CD8-positive, alpha-beta memory T cell (primary cell): ENCODE results near the gene TXNDC15. TPM values are rescaled to one million over a fixed set of nuclear protein-coding genes. Genes with fewer than 3 reads are reported as not detected.
A peak's percentile ranks its signal among the peaks of the same experiment; 100 is the strongest.
"Not testable (repeated sequence)": the region's sequence is repeated elsewhere in the genome, so short reads cannot be mapped to it uniquely, and the experiment has no call there.

Source experiments
- CTCF ChIA-PET: fragments of 350-600 bp; sonication (Branson Sonifier 250); formaldehyde crosslinking; loops from one replicate; lab custom pipeline; 2021; ENCODE audit warnings: antibody characterized with exemption; lab: Charles Lee
- POLR2A ChIA-PET: fragments of 350-600 bp; sonication (Branson Sonifier 250); formaldehyde crosslinking; loops from one replicate; lab custom pipeline; 2021; ENCODE audit warnings: antibody characterized with exemption; lab: Charles Lee
- DNase-seq, 5 donors: peaks; one replicate each; pipeline versions ENCODE4 v3.0.0 to v3.0.0-alpha.2; 2020 to 2022; ENCODE audit warnings: mixed read lengths in 1 of 5
- H3K27ac ChIP-seq: one replicate; pipeline ENCODE4 v1.7.0; 2013; ENCODE audit warnings: low read depth, mild to moderate bottlenecking, low read length, moderate library complexity
- H3K27me3 ChIP-seq: 2 replicates; pipeline ENCODE4 v1.7.0; 2013; ENCODE audit warnings: low read length, mild to moderate bottlenecking; ENCODE audit not compliant: insufficient read depth, poor library complexity, severe bottlenecking
- H3K36me3 ChIP-seq: 2 replicates; pipeline ENCODE4 v1.7.0; 2013; ENCODE audit warnings: mild to moderate bottlenecking, low read length, moderate library complexity; ENCODE audit not compliant: insufficient read depth
- H3K4me1 ChIP-seq: 2 replicates; pipeline ENCODE4 v1.7.0; 2013; ENCODE audit warnings: mild to moderate bottlenecking, low read length, moderate library complexity; ENCODE audit not compliant: insufficient read depth
- H3K4me3 ChIP-seq: 2 replicates; pipeline ENCODE4 v1.7.0; 2013; ENCODE audit warnings: mild to moderate bottlenecking, low read length
- H3K9me3 ChIP-seq: 2 replicates; pipeline ENCODE4 v1.7.0; 2013; ENCODE audit warnings: mild to moderate bottlenecking, low read length
- H3K27ac Mint-ChIP-seq, 8 donors: one replicate each; pipeline ENCODE4 v1.8.0; 2020 to 2021; ENCODE audit warnings: mixed read lengths in 8 of 8, mild to moderate bottlenecking in 6 of 8, inconsistent platforms in 3 of 8, moderate library complexity in 3 of 8
- H3K27me3 Mint-ChIP-seq, 2 donors: one replicate each; pipeline ENCODE4 v1.8.0; 2020 to 2021; ENCODE audit warnings: mixed read lengths in 2 of 2, mild to moderate bottlenecking in 1 of 2, moderate library complexity in 1 of 2
- H3K36me3 Mint-ChIP-seq, 3 donors: one replicate each; pipeline ENCODE4 v1.8.0; 2020 to 2021; ENCODE audit warnings: mixed read lengths in 3 of 3, inconsistent platforms in 1 of 3, mild to moderate bottlenecking in 1 of 3
- H3K4me1 Mint-ChIP-seq, 3 donors: one replicate each; pipeline ENCODE4 v1.8.0; 2020 to 2021; ENCODE audit warnings: mixed read lengths in 3 of 3, inconsistent platforms in 1 of 3, mild to moderate bottlenecking in 1 of 3
- H3K4me3 Mint-ChIP-seq, 7 donors: one replicate each; pipeline ENCODE4 v1.8.0; 2020 to 2021; ENCODE audit warnings: mixed read lengths in 7 of 7, mild to moderate bottlenecking in 6 of 7, moderate library complexity in 4 of 7, inconsistent platforms in 2 of 7
- H3K9me3 Mint-ChIP-seq, 5 donors: one replicate each; pipeline ENCODE4 v1.8.0; 2020 to 2022; ENCODE audit warnings: mixed read lengths in 5 of 5, mild to moderate bottlenecking in 3 of 5, moderate library complexity in 2 of 5, inconsistent platforms in 1 of 5
- polyA plus RNA-seq: library from polyadenylated mRNA; unstranded; fragments of 300-500 nt; fragmentation: Illumina TruSeq; gene quantifications from one replicate; pipeline ENCODE4 v1.2.3, GENCODE V29; 2021
- total RNA-seq, 2 experiments: library from RNA; stranded (reverse); gene quantifications; one replicate each; pipeline ENCODE4 v1.2.3, GENCODE V29; 2021

TXNDC15 gene
- total and polyA plus RNA-seq, 3 experiments from 2014 or later = 22.1 to 47.3 (median 44.5) TPM

GRCh38 chr5:134840811-134841210 is 33.4 kb upstream of the TXNDC15 start:
- no peaks in the 10 kb centered on the region for H3K27me3 ChIP-seq
- no peaks in the 10 kb centered on the region for H3K27me3 Mint-ChIP-seq
- H3K4me3 Mint-ChIP-seq = no peak overlapping the region
- no peaks in the 10 kb centered on the region for H3K9me3 Mint-ChIP-seq
- no peaks in the 10 kb centered on the region for H3K36me3 ChIP-seq
- ChIA-PET POLR2A (interaction anchor here (0.5 to 0.7 kb wide), 2 partner anchors 65 to 103 kb away, joined by 3 to 5 read pairs; no protein-coding TSS in a partner anchor), CTCF (interaction anchor here (1.0 to 1.3 kb wide), 2 partner anchors 11 to 22 kb away, joined by 3 to 4 read pairs; no protein-coding TSS in a partner anchor)
- H3K4me1 Mint-ChIP-seq = peaks cover 7 to 10% (median 9%) of the 10 kb centered on the region in 3 donors
- DNase-seq = no peak
- H3K27ac ChIP-seq = no peak overlapping the region
- peaks cover 0 to 26% (median 6%) of the 10 kb centered on the region in 3 donors for H3K36me3 Mint-ChIP-seq
- H3K4me3 ChIP-seq = no peak overlapping the region
- H3K4me1 ChIP-seq = peaks cover 8% of the 10 kb centered on the region
- peak overlapping the region in 1 of 8 donors; percentile 76 for H3K27ac Mint-ChIP-seq
- no peaks in the 10 kb centered on the region for H3K9me3 ChIP-seq

DNA sequence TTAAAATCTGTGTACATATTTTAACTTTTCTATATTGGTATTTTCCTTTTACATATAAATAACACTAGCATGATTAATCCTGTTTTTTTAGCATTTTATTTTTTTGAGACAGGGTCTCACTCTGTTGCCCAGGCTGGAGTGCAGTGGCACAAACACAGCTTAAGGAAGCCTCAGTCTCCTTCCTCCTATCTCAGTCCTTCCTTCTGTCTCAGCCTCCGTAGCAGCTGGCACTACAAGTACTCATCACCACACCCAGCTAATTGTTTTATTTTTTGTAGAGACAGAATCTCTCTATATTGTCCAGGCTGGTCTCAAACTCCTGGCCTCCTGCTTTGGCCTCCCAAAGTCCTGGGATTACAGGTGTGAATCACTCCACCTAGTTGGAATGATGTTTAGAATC is 29.9 kb upstream of the TXNDC15 start:
- H3K4me1 ChIP-seq = peaks cover 25% of the 10 kb centered on the region
- peaks cover 0 to 21% (median 4%) of the 10 kb centered on the region in 3 donors for H3K36me3 Mint-ChIP-seq
- H3K9me3 ChIP-seq = no peaks in the 10 kb centered on the region
- no peak overlapping the region for H3K27ac ChIP-seq
- peak overlapping the region in 6 of 8 donors; percentile 11 to 97 (median 62) for H3K27ac Mint-ChIP-seq
- no peaks in the 10 kb centered on the region for H3K27me3 ChIP-seq
- H3K27me3 Mint-ChIP-seq = no peaks in the 10 kb centered on the region
- no peak for DNase-seq
- H3K36me3 ChIP-seq = no peaks in the 10 kb centered on the region
- POLR2A ChIA-PET = interaction anchor here (0.6 to 1.9 kb wide), 2 partner anchors 60 to 106 kb away, joined by 3 to 21 read pairs; partner anchors contain the start of gene PCBD2
- H3K4me3 Mint-ChIP-seq = no peak overlapping the region
- H3K9me3 Mint-ChIP-seq = no peaks in the 10 kb centered on the region
- no peak overlapping the region for H3K4me3 ChIP-seq
- peaks cover 24 to 28% (median 28%) of the 10 kb centered on the region in 3 donors for H3K4me1 Mint-ChIP-seq
- CTCF ChIA-PET = interaction anchor here (1.8 kb wide), 1 partner anchor 61 kb away, joined by 16 read pairs; the partner anchor contains the start of gene PCBD2

- H3K4me1 Mint-ChIP-seq = peaks cover 27 to 34% (median 34%) of the 10 kb centered on the region in 3 donors
- Histone ChIP-seq H3K4me1 (peaks cover 25% of the 10 kb centered on the region), H3K36me3 (no peaks in the 10 kb centered on the region), H3K27ac (peak overlapping the region; percentile 92), H3K9me3 (no peaks in the 10 kb centered on the region), H3K4me3 (peak overlapping the region; percentile 38), H3K27me3 (no peaks in the 10 kb centered on the region)
- peaks cover 0 to 21% (median 5%) of the 10 kb centered on the region in 3 donors for H3K36me3 Mint-ChIP-seq
- peak overlapping the region; percentile 84 to 96 (median 88) for H3K4me3 Mint-ChIP-seq
- ChIA-PET CTCF (interaction anchor here (1.1 to 1.8 kb wide), 3 partner anchors 15 to 60 kb away, joined by 3 to 16 read pairs (median 4); partner anchors contain the start of genes PCBD2 and TXNDC15), POLR2A (interaction anchor here (0.6 to 1.9 kb wide), 8 partner anchors 12 to 620 kb away, joined by 3 to 21 read pairs (median 4); partner anchors contain the start of genes CAMLG, PCBD2, PPP2CA and TXNDC15)
- H3K27me3 Mint-ChIP-seq = no peaks in the 10 kb centered on the region
- H3K9me3 Mint-ChIP-seq = no peaks in the 10 kb centered on the region
- no peak for DNase-seq
- H3K27ac Mint-ChIP-seq = peak overlapping the region; percentile 91 to 98 (median 96)
These were observed 28.8 kb upstream of the TXNDC15 start for GRCh38 chr5:134845335-134845851.

DNA sequence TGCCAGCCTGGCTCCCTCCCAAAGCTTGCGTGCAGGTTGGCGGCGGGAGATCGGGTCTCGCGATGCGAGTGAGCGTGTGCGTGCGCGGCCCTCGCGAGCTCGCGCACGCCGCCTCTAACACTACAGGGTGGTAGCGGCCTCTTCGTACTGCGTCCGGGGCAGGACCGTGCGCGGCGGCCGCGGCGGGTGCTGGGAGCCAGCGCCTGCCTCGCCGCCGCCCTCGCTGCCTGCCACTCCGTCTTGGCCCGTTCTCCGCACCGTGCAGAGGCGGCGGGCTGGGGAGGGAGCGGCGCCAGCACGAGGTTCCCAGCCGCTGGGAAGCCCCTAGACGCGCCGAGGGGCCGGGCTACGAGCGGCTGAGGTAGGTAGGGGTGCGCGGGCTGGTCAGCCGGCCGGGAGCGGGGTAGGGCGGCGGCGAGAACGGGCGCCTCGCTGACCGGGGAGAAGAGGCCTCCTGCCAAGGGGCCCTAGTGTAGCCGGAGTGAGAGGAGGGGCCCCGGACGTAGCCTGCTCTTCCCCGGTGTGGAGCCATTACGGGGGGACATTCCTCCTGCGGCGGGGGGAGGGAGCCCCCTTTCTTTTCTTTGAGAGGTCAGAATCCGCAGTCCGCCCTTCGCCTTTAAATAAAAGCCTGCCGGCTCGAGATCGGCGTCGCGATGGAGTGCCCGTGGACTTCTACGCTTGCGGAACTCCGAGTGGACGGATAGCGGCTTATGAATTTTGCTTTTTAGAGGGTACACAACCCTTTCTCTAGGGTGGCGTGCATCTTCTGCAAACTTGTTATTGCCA is 28.1 kb upstream of the TXNDC15 start, which contains the start of gene C5orf24:
C5orf24 (plus strand) TSS at position 117 of the 789 bp plus-strand sequence. CDS start 8,933 bp downstream, outside the sequence.
- POLR2A ChIA-PET = interaction anchor here (0.6 to 1.9 kb wide), 9 partner anchors 11 to 620 kb away, joined by 3 to 21 read pairs (median 4); partner anchors contain the start of genes CAMLG, PCBD2, PPP2CA and TXNDC15
- peak within 1 kb of the TSS; percentile 70 for H3K4me3 ChIP-seq

GRCh38 chr5:134846641-134846960 is 27.6 kb upstream of the TXNDC15 start:
- H3K36me3 Mint-ChIP-seq = peaks cover 0 to 26% (median 2%) of the 10 kb centered on the region in 3 donors
- Histone ChIP-seq H3K27me3 (no peaks in the 10 kb centered on the region), H3K27ac (peak overlapping the region; percentile 92), H3K9me3 (no peaks in the 10 kb centered on the region), H3K36me3 (no peaks in the 10 kb centered on the region), H3K4me1 (peaks cover 25% of the 10 kb centered on the region), H3K4me3 (peak overlapping the region; percentile 70)
- DNase-seq = peak in 2 of 5 donors; percentile 3
- no peaks in the 10 kb centered on the region for H3K9me3 Mint-ChIP-seq
- peak overlapping the region; percentile 84 to 96 (median 88) for H3K4me3 Mint-ChIP-seq
- H3K27ac Mint-ChIP-seq = peak overlapping the region; percentile 92 to 98 (median 96)
- H3K4me1 Mint-ChIP-seq = peaks cover 35 to 45% (median 45%) of the 10 kb centered on the region in 3 donors
- POLR2A ChIA-PET = interaction anchor here (0.6 to 1.4 kb wide), 2 partner anchors 28 to 54 kb away, joined by 4 to 5 read pairs; partner anchors contain the start of gene TXNDC15
- no peaks in the 10 kb centered on the region for H3K27me3 Mint-ChIP-seq
- CTCF ChIA-PET = interaction anchor here (1.0 to 1.2 kb wide), 2 partner anchors 58 to 108 kb away, joined by 3 to 7 read pairs; partner anchors contain the start of genes CAMLG and PCBD2

More for the DNA sequence above, 28.1 kb upstream of the TXNDC15 start, which contains the start of gene C5orf24:
- H3K4me1 ChIP-seq = peaks cover 25% of the 10 kb centered on the region
- no peaks in the 10 kb centered on the region for H3K36me3 ChIP-seq
- CTCF ChIA-PET = interaction anchor here (1.1 to 1.8 kb wide), 4 partner anchors 15 to 59 kb away, joined by 3 to 16 read pairs (median 6); partner anchors contain the start of genes PCBD2 and TXNDC15
- no peaks in the 10 kb centered on the region for H3K27me3 ChIP-seq
- H3K36me3 Mint-ChIP-seq = peaks cover 0 to 21% (median 2%) of the 10 kb centered on the region in 3 donors
- no peaks in the 10 kb centered on the region for H3K9me3 Mint-ChIP-seq
- H3K4me1 Mint-ChIP-seq = peaks cover 30 to 40% (median 39%) of the 10 kb centered on the region in 3 donors
- DNase-seq = peak; percentile 84 to 94 (median 90)
- no peaks in the 10 kb centered on the region for H3K27me3 Mint-ChIP-seq
- peak within 1 kb of the TSS; percentile 92 for H3K27ac ChIP-seq
- no peaks in the 10 kb centered on the region for H3K9me3 ChIP-seq
- peak within 1 kb of the TSS; percentile 92 to 98 (median 96) for H3K27ac Mint-ChIP-seq
- peak within 1 kb of the TSS; percentile 84 to 96 (median 88) for H3K4me3 Mint-ChIP-seq

GRCh38 chr5:134849434-134849933 is 24.7 kb upstream of the TXNDC15 start:
- Histone ChIP-seq H3K4me1 (peaks cover 25% of the 10 kb centered on the region), H3K36me3 (peaks cover 14% of the 10 kb centered on the region)
- H3K4me1 Mint-ChIP-seq = peaks cover 43 to 60% (median 60%) of the 10 kb centered on the region in 3 donors
- H3K36me3 Mint-ChIP-seq = peaks cover 0 to 37% (median 2%) of the 10 kb centered on the region in 3 donors
- not testable (repeated sequence) for H3K9me3 Mint-ChIP-seq, H3K4me3 ChIP-seq, H3K27me3 ChIP-seq, H3K27ac ChIP-seq, H3K9me3 ChIP-seq, H3K27me3 Mint-ChIP-seq, DNase-seq
- ChIA-PET CTCF (interaction anchor here (1.5 to 3.3 kb wide), 3 partner anchors 10 to 55 kb away, joined by 4 to 9 read pairs (median 4); partner anchors contain the start of genes PCBD2 and TXNDC15), POLR2A (interaction anchor here (0.6 to 1.1 kb wide), 4 partner anchors 11 to 361 kb away, joined by 3 to 5 read pairs (median 4); partner anchors contain the start of genes DDX46 and PCBD2)
- peak overlapping the region in 3 of 8 donors; percentile 42 to 85 (median 56) for H3K27ac Mint-ChIP-seq
- H3K4me3 Mint-ChIP-seq = peak overlapping the region in 2 of 7 donors; percentile 38

- Histone ChIP-seq H3K27ac (no peak overlapping the region), H3K4me3 (no peak overlapping the region), H3K36me3 (peaks cover 30% of the 10 kb centered on the region), H3K27me3 (no peaks in the 10 kb centered on the region), H3K4me1 (peaks cover 17% of the 10 kb centered on the region), H3K9me3 (no peaks in the 10 kb centered on the region)
- DNase-seq = no peak
- peaks cover 44 to 63% (median 61%) of the 10 kb centered on the region in 3 donors for H3K4me1 Mint-ChIP-seq
- ChIA-PET POLR2A (no interaction called here), CTCF (interaction anchor here (1.1 to 1.7 kb wide), 3 partner anchors 11 to 89 kb away, joined by 3 to 4 read pairs (median 4); no protein-coding TSS in a partner anchor)
- no peaks in the 10 kb centered on the region for H3K9me3 Mint-ChIP-seq
- H3K27ac Mint-ChIP-seq = peak overlapping the region in 4 of 8 donors; percentile 40 to 81 (median 48)
- H3K27me3 Mint-ChIP-seq = no peaks in the 10 kb centered on the region
- peaks cover 0 to 48% (median 2%) of the 10 kb centered on the region in 3 donors for H3K36me3 Mint-ChIP-seq
- peak overlapping the region in 1 of 7 donors; percentile 40 for H3K4me3 Mint-ChIP-seq
These were observed 22.8 kb upstream of the TXNDC15 start for GRCh38 chr5:134851307-134851923.
